NCI-H774 (cell line): ENCODE results near the gene DNM3.

Source experiments
- DNase-seq: peaks from one replicate; lab custom pipeline; 2025; lab: John Stamatoyannopoulos, UW

DNM3 gene

DNA sequence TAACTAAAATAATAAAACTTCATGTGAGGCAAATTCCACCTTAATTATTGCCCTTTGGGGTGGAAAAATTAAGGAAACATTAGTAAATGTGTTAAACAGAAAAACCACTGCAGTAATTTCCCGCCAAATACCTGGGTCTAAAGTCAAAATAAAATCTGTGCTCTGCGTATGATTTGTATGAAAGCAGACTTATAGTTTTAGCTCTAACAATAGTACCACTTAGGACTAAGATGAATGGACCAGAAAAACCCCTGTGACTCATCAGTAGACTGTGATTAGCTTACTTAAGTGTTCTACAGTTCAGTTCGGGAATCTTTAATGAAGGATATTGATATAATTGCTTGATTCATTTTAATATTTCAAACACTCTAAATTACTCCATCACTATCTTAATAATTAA, 555.9 kb downstream of the DNM3 start:
- DNase-seq = no peak

DNA sequence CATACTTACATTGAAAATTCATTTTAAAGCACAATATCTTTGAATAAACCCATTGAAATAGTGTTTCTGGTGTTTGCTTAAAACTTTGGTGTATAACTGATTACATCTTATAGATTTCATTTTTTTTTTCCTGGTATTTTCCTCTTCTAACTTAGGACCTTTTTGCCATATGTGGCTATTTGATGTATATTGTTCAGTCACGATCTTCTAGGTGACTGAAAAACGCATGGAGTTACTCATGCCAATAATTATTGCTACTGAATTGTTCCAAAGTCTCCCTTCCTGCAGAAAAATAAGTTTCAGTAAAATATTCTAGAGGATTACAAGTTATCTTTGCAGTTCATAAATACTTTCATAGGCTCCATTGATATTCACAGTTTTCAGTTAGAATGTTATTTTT, 556.3 kb downstream of the DNM3 start:
- no peak for DNase-seq

DNA sequence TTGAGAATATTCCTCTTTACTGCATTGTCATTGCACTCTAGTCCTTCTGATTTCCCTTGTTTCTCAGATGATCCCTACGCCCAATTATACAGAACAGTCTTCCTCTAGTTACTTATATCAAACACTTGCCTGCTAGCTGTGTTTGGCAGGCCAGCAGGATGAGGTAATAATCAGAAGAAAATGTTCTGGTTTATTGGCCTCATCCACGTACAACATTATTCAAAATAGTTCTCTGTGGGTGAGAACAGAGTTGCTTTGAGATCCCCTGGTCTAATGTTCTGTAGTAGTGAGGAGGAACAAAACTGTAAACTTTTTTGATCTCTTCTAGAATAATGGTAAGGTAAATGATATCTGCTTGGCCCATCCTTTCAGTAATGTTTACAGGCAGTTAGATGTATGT, 556.9 kb downstream of the DNM3 start:
- no peak for DNase-seq

DNA sequence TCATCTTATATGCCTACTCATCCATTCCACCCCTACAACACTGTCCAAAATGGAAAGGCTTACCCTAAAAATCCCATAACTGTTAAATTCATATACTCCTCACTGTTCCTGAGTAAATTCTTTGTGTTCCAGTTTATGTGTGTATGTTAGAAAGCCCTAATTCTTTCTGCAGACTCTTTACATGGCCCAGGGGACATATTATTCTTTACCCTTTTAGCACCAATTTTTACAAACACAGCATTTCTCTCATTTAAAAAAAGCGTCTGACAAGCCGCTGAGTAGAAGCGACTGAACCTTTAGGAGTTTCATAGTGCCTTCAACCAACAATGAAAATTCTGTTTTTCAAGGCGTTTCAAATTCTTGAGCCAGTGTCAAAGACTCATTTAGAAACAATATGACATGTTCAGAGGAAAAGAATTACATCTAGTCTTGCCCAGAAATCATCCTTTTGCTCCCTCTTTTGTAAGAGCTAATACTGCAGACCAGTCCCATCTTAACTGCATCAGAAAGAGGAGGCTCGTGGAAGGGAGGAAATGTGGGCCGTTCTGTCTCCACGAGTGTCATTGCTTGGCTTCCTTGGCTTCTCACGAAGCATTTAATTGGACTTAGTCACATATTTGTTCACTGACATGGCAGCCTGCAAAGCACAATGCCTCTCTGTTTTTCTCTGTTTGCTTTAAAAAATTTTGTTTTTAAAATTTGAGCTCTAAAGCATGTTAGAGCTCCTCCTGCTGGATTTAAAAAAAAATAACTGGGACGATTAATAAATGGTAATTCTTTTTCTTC, 557.9 kb downstream of the DNM3 start:
- peak; percentile 71 for DNase-seq

DNA sequence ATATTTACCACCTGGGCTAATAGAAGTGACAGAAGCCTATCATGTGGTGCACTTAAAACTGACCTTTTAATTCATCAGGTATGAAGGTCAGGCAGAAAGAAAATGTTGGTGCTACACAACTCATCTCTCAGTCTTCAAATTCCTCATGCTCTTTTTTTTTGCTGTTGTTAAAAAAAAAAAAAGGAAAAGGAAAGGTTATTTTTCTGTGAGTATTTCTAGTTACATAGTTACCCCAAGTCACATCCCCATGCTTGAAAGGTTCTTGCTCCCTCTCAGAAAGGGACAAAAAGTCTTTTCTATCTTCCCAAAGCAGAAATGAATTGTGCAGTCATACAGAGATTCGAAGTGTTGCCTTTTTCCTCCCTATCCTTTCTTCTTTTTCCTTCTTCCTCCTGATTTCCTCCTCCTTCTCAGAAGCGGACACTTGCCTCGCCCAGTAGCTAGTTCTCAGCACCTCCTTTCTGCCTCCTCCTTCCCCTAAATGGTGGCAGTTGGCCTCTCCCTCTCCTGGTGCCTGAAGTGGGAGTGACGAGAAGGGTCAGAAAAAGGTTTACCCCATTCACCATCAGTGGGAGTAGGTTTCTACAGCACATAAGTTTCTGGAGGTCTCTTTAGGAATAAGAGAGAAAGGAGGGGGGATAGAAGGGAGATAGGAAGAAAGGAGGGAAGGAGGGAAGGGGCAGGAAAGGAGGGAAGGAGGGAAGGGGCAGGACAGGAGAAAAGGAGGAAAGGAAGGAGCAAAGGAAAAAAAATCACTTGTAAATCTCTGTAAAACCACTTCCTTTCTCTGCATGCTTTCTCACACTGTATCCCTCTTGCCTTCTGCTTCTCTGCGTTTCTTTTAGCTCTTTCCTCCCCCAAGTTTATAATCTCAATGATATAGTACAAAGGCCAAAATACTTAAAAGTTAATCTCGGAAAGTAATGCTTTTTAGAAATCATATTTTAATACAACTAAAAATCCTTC, 558.7 kb downstream of the DNM3 start:
- no peak for DNase-seq

DNA sequence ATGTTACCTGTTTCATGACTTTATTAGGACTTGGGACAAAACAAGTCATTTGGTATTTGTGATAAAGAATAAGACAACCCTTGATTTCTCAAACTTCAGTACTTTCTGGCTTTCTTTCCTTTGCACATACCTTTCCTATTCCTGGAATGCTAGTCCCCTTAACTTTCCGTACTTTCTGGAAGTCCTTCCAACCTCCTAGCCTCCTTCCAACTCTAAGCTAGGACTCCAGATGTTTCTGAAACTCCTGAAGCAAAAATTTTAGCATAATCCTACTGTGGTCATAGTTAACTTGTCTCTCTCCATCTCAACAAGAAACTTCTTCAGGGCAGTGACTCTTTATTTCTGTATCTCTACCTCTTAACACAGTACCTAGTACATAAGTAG, 559.4 kb downstream of the DNM3 start:
- DNase-seq = no peak

DNA sequence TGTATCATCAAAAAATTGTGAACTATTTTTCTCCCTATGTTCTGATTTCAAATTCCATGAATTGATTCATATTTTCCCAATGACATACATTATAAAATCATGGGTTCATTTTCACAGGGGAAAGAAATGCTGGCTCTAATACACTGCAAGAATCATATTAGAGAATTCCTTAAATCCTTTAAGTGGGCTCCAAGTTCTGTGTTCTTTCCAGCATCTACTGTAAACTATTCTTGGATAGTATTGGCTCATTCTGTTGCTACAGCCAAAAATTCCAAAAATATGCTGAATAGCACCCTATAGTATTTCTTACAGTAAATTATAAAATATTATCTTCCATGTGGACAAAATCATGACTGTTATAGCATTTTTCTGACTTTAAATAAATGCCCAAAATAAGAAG, 560.2 kb downstream of the DNM3 start:
- no peak for DNase-seq

DNA sequence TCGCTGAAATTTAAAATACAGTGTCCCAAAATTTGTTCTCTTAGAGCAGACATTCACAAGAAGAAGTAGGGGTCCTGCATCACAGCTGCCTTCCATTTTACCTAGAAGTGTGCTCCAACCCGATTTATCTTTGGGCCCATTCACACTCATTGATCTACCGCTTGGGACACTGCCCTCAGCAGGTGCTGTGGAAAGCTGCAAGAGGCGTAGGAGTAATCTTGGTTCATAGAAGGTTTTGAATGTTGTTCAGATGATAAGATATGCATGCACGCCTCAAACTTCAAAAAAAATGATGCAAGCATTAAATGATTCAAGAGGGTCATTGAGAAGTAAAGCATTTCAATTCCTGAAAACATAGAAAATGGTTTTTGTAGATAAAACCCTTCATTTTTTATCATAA, 560.6 kb downstream of the DNM3 start:
- no peak for DNase-seq

DNA sequence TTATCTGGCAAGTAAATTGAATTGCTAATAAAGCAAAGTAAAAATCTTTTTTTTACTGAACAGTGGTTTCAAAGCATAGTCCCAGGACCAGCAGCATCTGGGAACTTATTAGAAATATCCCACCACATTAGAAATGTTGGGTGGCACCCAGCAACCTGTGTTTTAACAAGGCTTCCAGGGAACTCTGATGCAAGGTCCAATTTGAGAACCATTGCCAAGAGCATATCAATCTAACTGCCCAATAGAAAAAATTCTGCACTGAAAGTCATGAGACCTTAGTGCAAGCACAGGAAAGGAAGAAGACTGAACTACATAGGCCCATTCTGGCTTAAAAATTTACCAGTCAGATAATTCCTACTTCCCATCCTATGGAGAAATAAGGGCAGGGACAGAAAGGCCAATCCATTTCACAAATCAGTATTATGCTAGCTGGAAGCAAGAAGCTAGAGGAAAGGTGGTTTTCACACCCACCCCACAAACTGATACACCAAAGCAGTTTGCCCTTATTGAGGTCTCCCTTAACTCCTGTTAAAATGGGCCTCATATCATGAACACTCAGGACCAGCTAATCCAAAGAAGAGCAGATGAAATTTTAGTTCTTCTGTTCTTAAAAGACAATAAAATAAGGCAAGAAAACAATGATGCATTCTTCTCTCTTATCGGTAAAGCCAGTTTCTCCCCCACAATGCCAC, 561.7 kb downstream of the DNM3 start:
- DNase-seq = no peak

DNA sequence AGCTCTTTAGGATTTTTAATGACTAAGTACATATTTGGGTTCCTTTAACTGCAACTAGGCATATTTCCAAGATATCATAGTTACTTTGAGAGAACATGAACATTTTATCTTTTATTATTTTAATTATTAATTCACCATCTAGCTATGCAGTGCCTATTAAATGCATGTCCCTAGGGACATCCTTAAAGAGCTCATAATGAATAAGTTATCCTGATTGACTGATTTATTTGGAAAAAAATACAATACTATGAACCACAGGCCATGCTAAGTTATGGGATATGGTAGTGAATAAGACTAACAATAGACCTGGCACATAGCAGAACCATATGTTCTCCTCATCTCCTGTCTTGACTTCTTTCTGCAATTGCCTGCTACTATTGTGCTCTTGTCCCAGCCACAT, 562.8 kb downstream of the DNM3 start:
- DNase-seq = no peak

DNA sequence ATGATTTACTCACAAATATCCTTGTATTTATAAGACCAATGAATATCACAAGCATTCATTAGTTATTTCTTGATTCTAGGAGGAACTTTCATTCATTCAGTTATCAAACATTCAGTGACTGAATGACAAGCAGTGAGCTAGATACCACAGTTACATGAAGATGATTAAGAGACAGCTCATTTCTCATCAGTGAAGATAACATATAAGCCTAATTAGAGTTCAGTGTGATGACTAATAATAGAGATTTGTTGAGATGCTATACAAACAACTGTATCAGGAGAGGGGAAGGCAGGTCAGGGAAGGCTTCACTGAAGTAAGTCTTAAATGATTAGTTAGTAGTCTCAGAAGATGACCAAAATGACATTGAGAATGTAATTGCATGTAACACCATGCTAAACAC, 564.6 kb downstream of the DNM3 start:
- no peak for DNase-seq

DNA sequence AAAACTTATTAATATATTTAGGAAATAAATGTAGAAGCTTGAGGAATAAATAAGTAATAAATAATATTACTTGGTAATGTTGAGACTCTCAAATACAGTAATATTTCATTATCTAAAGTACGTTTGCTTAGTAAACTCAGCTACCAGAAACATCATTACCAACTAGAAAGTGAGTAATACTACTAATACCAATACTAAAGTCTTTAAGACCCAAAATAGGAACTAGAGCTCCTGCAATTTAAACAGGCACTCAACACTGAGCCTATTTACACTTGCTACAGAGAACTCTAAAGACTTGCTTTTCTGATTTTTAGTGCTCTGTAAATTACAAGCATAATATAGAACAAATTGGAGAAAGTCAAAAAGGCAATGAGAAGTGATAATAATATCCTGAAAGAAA, 565.7 kb downstream of the DNM3 start:
- DNase-seq = no peak

DNA sequence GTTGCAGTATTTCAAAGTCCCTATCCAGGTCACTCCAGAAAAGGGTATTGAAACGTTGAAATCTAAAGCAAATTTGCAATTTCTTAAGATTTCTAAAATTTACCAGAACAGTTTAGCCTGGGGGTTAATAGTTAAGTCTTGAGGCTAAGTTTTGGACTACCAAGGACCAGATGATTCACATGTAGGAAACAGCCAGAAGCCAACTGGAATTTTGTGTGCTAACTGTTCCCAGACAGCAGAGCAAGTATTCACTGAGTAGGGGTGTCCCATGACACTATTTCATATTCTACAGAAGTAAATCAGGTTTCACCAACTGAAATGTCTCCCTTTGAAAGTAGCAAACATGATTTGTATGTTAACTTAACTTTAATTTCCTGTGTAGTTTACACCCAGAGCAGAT, 567.7 kb downstream of the DNM3 start:
- DNase-seq = no peak

DNA sequence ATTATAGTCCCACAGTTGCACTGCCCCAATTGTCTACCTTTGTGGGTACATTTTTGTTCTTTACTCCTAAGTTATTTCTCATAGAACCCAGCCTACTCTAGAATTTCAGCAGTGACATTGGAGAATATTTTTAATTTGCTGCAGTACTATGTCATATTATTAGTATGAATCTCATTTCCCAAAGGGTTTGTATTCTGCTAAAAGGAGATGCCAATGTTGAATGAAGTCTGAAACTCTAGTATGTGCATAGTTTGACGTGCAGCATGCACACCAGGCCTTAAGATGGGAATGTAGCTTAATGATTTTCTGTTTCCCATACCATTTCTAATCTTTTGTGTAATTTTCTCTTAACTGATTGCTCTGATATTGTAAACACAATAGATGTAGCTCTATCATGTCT, 568.7 kb downstream of the DNM3 start:
- DNase-seq = no peak

DNA sequence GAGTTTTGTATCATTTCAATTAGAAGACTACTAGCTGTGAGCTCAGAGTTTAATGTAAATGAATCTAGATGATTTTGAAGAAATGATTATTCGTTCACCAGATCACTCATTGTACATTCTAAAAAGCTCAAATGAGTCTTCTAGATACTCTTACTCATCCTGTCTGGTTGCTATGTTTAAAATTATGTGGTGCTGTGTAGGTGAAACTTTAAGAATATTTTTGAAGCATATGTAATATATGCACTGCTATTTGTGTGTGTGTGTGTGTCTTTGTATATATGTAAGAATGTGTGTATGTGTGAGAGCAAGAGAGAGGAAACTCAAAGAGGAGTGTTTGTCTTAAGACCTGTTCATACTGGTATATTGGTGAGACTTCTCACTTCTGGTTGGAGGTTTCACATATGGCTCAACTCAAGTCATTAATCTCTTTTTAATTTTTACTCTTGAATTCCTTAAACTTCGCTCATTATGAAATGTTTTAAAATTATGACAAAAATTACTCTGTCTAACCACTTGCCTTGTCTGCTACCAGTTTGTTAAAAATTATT, 570.6 kb downstream of the DNM3 start:
- no peak for DNase-seq

DNA sequence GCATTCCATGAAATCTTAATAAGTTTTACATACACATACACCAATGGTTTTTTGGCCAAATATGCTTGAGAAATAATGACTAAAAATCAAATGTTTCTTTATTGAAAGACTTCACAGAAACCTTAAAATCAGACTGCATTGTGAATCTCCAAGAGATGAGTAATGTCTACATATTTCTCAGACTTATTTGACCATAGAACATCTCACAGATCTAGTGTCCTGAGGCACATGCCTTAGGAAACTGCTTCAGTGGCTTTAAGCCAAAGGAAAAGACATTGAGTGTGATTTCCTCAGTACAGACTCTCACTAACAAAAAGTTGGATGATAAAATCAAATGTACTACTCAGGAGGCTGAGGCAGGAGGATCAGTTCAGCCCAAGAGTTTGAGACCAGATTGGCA, 573.0 kb downstream of the DNM3 start:
- DNase-seq = no peak

DNA sequence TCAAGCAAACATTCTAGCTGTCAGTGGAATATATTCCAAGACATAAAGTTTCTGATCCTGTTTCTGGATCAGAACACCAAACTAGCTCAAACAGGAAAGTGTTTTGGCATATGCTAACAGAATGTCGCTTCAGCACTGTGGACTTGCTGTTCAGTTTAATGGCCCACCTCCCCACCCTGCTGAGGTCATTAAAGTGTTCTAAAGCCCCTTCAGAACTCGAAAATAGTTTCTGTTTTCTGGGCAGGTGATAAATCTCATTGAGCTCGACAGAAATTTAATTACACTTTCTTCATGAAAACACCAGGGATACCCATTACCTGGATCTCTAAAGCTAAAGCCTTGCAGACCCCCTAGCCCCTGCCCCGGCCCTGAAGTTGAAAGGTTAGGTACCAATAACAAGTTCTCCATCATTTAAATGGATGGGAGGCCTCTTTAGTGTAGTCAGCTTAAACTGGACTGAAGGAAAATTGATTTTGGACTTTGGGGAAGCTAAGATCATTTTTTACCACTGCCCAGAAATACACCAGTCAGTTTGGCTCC, 575.3 kb downstream of the DNM3 start:
- DNase-seq = no peak

DNA sequence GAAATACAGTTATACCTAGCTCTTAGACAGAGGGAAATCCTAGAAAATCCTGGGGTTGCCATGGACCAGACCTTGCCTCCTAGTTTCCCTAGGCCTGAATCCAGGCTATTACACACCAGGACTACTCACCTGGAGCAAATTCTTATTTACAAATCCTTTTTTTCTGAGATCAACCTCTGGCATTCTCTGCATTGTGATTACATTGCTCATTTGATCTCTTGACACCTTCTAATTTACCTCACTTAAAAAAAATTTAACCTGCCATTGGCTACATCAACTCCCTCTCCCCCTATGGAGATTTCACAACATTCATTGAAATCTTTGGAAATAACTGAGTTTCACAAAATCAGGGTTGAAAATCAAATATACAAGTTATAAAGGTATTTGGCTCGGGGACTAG, 576.3 kb downstream of the DNM3 start:
- no peak for DNase-seq

DNA sequence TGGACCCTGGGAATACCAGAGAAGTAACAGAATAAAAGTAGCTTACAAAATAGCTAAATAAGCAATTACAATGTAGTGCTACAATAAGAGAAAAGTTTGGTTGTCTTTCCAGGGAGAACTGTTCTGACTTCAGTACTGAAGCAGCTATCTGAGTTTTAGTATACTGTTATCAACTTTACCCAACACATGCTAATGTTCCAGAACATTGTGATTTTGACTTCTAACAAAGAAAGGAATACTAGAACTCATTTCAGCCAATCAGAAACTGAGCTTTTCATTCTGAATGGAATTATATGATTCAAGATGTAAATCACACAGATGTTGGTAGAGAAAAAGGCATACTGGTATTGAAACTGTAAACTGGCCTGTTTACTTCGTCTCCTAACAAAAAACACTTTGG, 579.1 kb downstream of the DNM3 start, which contains the start of gene C1orf105:
Gene C1orf105, plus strand, starts transcription at position 301 of the 400 bp plus-strand sequence. CDS start 201 bp downstream, outside the sequence.
- no peak for DNase-seq

DNA sequence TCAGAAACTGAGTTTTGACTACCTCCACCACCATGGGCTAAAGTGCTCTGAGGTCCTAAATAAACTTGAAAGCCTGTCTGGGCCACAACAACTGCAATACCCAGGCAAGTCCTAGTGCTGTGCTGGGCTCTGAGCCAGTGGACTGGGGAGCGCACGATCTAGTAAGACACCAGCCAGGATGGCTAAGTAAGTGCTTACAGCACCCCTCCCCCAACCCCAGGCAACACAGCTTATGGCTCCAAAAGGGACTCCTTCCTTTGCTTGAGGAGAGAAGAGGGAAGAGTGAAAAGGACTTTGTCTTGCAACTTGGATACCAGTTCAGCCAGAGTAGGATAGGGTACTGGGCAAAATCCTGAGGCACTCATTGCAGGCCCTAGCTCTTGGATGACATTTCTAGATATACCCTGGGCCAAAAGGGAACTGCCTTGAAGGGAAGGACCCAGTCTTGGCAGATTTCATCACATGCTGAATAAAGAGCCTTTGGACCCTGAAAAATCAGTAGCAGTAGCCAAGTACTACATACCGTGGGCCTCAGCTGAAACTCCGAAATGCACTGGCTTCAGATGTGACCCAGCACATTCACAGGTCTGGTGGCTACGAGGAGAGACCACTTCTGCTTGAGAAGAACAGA, 580.8 kb downstream of the DNM3 start:
- DNase-seq = no peak

DNA sequence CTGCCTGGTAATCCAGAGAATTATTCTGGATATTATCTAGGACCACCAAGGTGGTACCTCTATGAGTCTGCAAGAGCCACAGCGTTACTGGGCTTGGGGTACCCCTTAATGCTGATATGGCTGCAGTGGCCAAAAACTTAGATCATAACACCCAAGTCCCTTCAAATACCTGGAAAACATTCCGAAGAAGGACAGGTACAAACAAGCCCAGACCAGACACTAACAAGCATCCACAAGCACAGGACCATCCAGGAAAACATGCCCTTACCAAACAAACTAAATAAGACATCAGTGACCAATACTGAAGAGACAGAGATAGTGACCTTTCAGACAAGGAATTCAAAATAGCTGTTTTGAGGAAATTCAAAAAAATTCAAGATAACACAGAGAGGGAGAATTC, 582.0 kb downstream of the DNM3 start:
- DNase-seq = no peak

DNA sequence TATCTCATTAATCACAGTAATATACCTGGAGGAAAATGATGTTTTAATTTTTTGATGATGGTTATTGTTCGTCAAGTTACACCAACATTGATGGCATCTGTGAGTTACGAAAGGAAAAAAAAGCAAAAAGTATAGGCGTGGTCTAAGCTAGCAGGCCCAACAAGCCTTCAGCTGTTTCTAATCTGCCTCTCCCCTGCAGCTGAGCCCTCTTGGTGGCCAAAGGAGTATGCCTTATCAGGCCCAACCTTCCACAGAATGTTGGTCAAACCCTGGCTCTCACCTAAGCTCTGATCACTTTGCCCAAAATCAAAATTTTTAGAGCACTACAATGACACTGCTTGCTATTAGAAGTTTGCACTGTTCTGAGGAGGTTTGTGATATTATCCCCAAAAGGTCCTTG, 584.0 kb downstream of the DNM3 start:
- no peak for DNase-seq
